ENCODE results near the gene IPP. TPM values are rescaled to one million over a fixed set of nuclear protein-coding genes. Genes with fewer than 3 reads are reported as not detected.
"Not testable (repeated sequence)": the region's sequence is repeated elsewhere in the genome, so short reads cannot be mapped to it uniquely, and the experiment has no call there.

Gene IPP
- total RNA-seq, 1 experiment from 2014 or later, result 25.4 TPM

- POLR2A ChIA-PET (ENCODE audit: unreplicated experiment), result no interaction called here
- Histone ChIP-seq H3K79me2 (ENCODE audit: low read depth) (no peaks in the 10 kb centered on the region), H3K27ac (no peak overlapping the region), H3K4me3 (no peak overlapping the region), H3F3A (ENCODE audit: insufficient read depth, low read depth) (no peaks in the 10 kb centered on the region), H2AFZ (no peak overlapping the region), H3K27me3 (ENCODE audit: insufficient read depth, low read depth) (no peaks in the 10 kb centered on the region), H4K20me1 (ENCODE audit: insufficient read depth) (no peaks in the 10 kb centered on the region), H3K4me1 (replicated peaks; ENCODE audit: insufficient read depth) (peaks cover 2% of the 10 kb centered on the region; the same call in 1 of the 2 replicates), H3K9me3 (ENCODE audit: insufficient read depth, low read depth) (no peaks in the 10 kb centered on the region), H3K9me2 (ENCODE audit: insufficient read depth) (no peaks in the 10 kb centered on the region), H3K4me2 (no peak overlapping the region), H3K36me3 (ENCODE audit: low read depth) (peaks cover 3% of the 10 kb centered on the region; the same call in 1 of the 2 replicates)
- no TSS peak for BruUV-seq (replicated peaks)
- TF ChIP-seq CTCF (conservative IDR thresholded peaks at IDR 0.05), result no peak
- no peak for TF ChIP-seq EZH2 (IDR thresholded peaks at IDR 0.05; ENCODE audit: low read depth)
- no peak for DNase-seq
- CTCF ChIA-PET, result interaction anchor here (0.5 to 0.8 kb wide), 2 partner anchors 29 to 382 kb away, joined by 3 to 4 read pairs; no protein-coding TSS in a partner anchor
- intact Hi-C loops (cut with micrococcal nuclease; ENCODE audit: unreplicated experiment), result no loop called here
These were observed 3.5 kb downstream of the IPP start for GRCh38 chr1:45746922-45747321.

- H3F3A ChIP-seq (ENCODE audit: insufficient read depth, low read depth); POLR2A ChIA-PET (ENCODE audit: unreplicated experiment); H3K4me2 ChIP-seq; H3K79me2 ChIP-seq (ENCODE audit: low read depth); CTCF ChIA-PET; H3K9me3 ChIP-seq (ENCODE audit: insufficient read depth, low read depth); H3K27me3 ChIP-seq (ENCODE audit: insufficient read depth, low read depth); H3K36me3 ChIP-seq (ENCODE audit: low read depth); BruUV-seq (replicated peaks); H3K27ac ChIP-seq; H3K4me3 ChIP-seq; H2AFZ ChIP-seq; DNase-seq; H3K9me2 ChIP-seq (ENCODE audit: insufficient read depth); H3K4me1 ChIP-seq (replicated peaks; ENCODE audit: insufficient read depth); H4K20me1 ChIP-seq (ENCODE audit: insufficient read depth): not testable (repeated sequence)
- intact Hi-C loops (cut with micrococcal nuclease; ENCODE audit: unreplicated experiment), result loop anchor here (10.0 kb wide), 1 partner anchor 135 kb away; no protein-coding TSS in a partner anchor
These were observed 10.8 kb downstream of the IPP start for GRCh38 chr1:45739641-45740156.

GRCh38 chr1:45739137-45739536, 11.3 kb downstream of the IPP start:
- Histone ChIP-seq H2AFZ (no peak overlapping the region), H3K36me3 (ENCODE audit: low read depth) (no peaks in the 10 kb centered on the region), H3K9me3 (ENCODE audit: insufficient read depth, low read depth) (no peaks in the 10 kb centered on the region), H3F3A (ENCODE audit: insufficient read depth, low read depth) (no peaks in the 10 kb centered on the region), H3K4me2 (no peak overlapping the region), H3K79me2 (ENCODE audit: low read depth) (no peaks in the 10 kb centered on the region), H3K27ac (no peak overlapping the region), H3K4me1 (replicated peaks; ENCODE audit: insufficient read depth) (no peaks in the 10 kb centered on the region), H4K20me1 (ENCODE audit: insufficient read depth) (no peaks in the 10 kb centered on the region), H3K27me3 (ENCODE audit: insufficient read depth, low read depth) (no peaks in the 10 kb centered on the region), H3K4me3 (no peak overlapping the region), H3K9me2 (ENCODE audit: insufficient read depth) (no peaks in the 10 kb centered on the region)
- DNase-seq, result no peak
- POLR2A ChIA-PET (ENCODE audit: unreplicated experiment), result no interaction called here
- intact Hi-C loops (cut with micrococcal nuclease; ENCODE audit: unreplicated experiment), result loop anchor here (10.0 kb wide), 1 partner anchor 136 kb away; no protein-coding TSS in a partner anchor
- CTCF ChIA-PET, result no interaction called here
- TF ChIP-seq EZH2 (IDR thresholded peaks at IDR 0.05; ENCODE audit: low read depth) (no peak), CTCF (conservative IDR thresholded peaks at IDR 0.05) (no peak)
- no TSS peak for BruUV-seq (replicated peaks)

All from PC-9 (cell line).